ENCODE measurements around the gene ARHGEF16. TPM values are rescaled to one million over a fixed set of nuclear protein-coding genes. Genes with fewer than 3 reads are reported as not detected.

Gene ARHGEF16
- total RNA-seq, 2 donors from 2014 or later = 0.16 TPM; not detected in 1

DNA sequence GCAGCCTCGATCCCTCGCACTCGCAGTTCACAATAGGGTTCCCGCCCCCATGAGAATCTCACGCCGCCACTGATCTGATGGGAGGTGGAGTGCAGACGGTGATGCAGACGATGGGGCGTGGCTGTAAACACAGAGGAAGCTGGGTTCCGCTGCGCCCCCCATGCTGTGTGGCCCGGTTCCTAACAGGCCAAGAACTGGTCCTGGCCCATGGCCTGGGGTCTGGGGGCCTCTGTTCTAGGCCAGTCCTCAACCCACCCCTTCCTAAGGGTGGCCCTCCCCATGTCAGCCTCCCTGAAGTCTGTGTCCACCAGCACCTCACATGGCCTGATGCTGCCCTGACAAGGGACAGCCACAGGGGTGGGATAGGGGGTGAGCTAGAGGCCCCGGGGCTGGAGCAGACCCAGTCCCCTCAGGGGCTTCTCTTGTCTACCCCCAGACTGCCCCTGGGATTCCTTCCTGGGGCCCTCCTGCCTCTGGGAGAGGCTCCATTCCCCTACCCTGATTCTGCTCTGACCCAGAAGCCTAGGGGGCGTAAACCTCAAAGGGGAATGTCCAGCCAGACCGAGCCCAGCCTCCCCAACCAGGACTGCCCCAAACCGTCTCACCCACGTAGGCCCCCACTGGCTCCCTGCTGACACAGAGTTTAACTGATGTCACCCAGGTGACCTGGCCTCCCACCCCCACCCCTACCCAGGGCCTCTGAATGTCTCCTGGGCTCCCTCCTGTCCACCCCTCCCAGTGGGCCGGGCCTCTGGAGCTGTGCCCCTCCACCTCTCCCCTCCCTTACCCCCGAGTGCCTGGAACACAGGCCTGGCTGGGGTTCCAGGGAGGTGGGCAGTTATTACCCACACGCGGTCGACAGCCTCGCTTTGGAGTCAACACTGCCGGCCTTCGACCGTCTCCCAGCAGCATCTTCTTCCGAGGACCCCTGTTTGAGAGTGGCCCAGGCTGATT lies 14.8 kb upstream of the ARHGEF16 start:
- H3K4me3 Mint-ChIP-seq = no peak overlapping the region
- no peak for ATAC-seq (replicated peaks)
- no peak overlapping the region for H3K27ac Mint-ChIP-seq
- no peaks in the 10 kb centered on the region for H3K4me1 Mint-ChIP-seq
- H3K27me3 Mint-ChIP-seq = peaks cover 10% of the 10 kb centered on the region
- no peaks in the 10 kb centered on the region for H3K36me3 Mint-ChIP-seq (ENCODE audit: low read depth)
- no peaks in the 10 kb centered on the region for H3K9me3 Mint-ChIP-seq

DNA sequence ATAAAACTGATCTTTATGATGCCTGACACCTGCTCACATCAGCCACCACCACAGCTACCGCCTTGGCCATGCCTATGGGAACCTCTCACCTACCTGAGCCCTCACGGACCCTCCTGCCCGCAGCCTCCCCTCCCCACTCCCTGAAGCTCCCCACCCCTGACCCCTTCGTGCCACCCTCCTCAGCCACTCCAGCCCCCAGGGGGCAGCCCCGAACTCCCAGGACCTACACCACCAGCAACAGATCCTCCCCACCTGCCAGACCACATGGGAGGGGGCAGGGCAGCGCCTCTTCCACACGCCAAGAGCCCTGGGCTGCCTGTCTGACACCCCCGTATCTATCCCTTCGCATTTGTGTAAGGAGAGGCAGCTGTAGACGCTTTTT lies 14.2 kb upstream of the ARHGEF16 start:
- Mint-ChIP-seq H3K27ac (no peak overlapping the region), H3K4me3 (no peak overlapping the region), H3K36me3 (ENCODE audit: low read depth) (no peaks in the 10 kb centered on the region), H3K4me1 (no peaks in the 10 kb centered on the region), H3K9me3 (no peaks in the 10 kb centered on the region), H3K27me3 (peaks cover 10% of the 10 kb centered on the region)
- ATAC-seq (replicated peaks) = no peak

DNA sequence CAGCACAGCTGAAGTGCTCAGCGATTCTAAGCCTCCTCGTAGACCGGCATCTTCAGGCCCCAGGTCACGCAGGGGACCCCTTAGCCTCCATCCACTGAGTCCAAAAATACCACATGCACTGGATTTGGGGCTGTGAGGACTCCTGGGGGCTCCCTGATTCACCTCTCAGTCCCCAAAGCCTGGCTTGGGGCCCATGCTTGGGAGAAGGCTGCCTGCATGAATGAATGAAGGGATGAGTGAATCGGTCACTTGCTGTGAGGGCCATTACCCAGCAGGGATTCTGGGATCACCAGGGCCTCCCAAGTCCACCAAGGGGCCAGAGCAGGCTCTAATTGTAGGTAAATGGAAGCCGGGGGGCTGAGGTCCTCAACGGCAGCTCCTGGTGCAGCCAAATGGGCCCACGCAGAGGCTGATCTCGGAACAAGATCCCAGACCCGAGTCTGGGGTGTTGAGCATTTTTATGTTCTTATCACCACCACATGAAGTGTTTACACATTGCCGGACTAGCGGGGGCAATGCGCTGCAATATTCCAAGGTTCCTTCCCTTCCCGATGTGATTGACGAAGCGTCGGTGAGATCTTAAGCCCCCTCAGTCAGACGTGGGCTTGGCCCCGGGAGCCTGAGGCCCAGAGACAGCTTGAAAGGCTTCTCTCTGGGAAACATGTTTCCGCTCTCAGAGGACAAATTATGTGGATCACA lies 13.6 kb upstream of the ARHGEF16 start:
- no peaks in the 10 kb centered on the region for H3K9me3 Mint-ChIP-seq
- ATAC-seq (replicated peaks) = no peak
- no peak overlapping the region for H3K4me3 Mint-ChIP-seq
- H3K4me1 Mint-ChIP-seq = no peaks in the 10 kb centered on the region
- no peak overlapping the region for H3K27ac Mint-ChIP-seq
- H3K27me3 Mint-ChIP-seq = peaks cover 10% of the 10 kb centered on the region
- H3K36me3 Mint-ChIP-seq (ENCODE audit: low read depth) = no peaks in the 10 kb centered on the region

DNA sequence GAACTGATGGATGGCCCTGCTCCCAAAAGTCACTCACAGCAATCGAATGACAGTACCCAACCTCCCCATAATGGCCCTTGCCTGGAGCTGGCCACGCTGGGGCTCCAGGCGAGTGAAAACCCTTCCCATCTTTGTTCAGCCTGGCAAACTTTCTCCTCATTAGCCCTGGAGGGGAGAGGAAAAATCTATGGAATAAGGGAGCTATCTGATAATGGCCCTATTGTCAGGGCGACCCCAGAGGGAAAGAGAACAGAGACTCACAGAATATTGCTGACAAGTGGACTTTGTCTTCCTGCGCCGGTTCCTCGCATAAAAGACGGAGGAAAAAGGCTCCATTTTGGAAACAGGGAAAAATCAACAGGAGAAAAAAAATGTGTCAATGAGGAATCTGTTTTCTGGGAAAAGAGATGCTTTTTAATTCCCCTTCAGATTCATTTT lies 13.0 kb upstream of the ARHGEF16 start:
- Mint-ChIP-seq H3K27me3 (peaks cover 10% of the 10 kb centered on the region), H3K9me3 (no peaks in the 10 kb centered on the region), H3K36me3 (ENCODE audit: low read depth) (no peaks in the 10 kb centered on the region), H3K4me3 (no peak overlapping the region), H3K4me1 (no peaks in the 10 kb centered on the region), H3K27ac (no peak overlapping the region)
- ATAC-seq (replicated peaks) = no peak

DNA sequence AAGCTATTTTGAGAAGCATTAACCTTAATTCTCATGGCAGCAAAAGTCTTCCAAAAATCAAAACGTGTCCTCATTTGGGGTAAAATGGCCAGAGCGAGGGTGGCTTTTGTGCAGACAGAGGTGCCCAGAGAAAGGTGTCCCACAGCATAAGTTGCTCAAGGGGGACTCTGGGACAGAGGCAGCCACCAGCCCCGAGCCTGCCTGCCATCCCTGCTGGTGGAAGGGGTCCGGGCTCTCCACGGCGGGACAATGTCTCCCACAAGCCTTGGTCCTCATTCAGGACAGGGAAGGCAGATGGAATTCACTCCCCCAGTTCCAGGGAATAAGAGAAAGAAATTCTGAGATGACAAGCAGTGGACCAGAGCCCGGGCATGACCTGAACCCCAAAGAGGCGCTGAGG lies 12.6 kb upstream of the ARHGEF16 start:
- H3K36me3 Mint-ChIP-seq (ENCODE audit: low read depth) = no peaks in the 10 kb centered on the region
- H3K27ac Mint-ChIP-seq = no peak overlapping the region
- no peak for ATAC-seq (replicated peaks)
- no peak overlapping the region for H3K4me3 Mint-ChIP-seq
- no peaks in the 10 kb centered on the region for H3K4me1 Mint-ChIP-seq
- peaks cover 10% of the 10 kb centered on the region for H3K27me3 Mint-ChIP-seq
- no peaks in the 10 kb centered on the region for H3K9me3 Mint-ChIP-seq

DNA sequence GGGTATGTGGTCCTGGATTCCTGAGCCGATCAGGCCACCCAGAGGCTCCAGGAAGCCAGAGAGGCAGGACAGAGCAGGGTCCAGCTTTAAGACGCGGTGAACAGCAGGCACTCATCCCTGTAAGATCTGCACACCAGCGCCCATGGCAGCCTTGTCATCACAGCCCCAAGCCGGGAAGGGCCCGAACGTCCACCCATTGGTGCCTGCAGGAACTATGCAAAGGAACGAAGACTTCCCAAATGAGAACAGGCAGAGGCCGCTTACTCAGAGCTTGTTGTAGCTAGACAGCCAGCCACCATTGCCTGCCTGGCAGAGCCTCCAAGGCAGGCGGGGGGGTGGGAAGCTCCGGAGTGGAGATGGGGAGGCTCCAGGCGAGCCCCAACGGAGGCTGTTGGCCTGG lies 12.1 kb upstream of the ARHGEF16 start:
- ATAC-seq (replicated peaks) = no peak
- Mint-ChIP-seq H3K27me3 (peaks cover 10% of the 10 kb centered on the region), H3K4me1 (no peaks in the 10 kb centered on the region), H3K27ac (no peak overlapping the region), H3K4me3 (no peak overlapping the region), H3K9me3 (no peaks in the 10 kb centered on the region), H3K36me3 (ENCODE audit: low read depth) (no peaks in the 10 kb centered on the region)

DNA sequence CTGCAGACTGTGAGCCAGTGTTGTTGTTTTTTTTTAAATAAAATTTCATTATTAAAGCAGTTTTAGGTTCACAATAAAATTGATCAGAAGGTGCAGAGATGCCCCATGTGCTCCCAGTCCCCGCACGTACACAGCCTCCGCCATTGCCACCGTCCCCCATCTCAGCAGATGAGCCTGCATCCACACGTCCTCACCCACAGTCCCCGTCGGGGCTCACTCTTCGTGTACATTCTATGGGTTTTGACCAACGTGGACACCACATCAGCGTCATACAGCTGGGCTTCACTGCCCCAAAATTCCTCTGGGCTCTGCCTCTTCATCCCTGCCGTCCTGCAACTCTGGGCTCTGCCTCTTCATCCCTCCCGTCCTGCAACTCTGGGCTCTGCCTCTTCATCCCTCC lies 11.6 kb upstream of the ARHGEF16 start:
- H3K4me3 Mint-ChIP-seq = no peak overlapping the region
- ATAC-seq (replicated peaks) = no peak
- no peaks in the 10 kb centered on the region for H3K36me3 Mint-ChIP-seq (ENCODE audit: low read depth)
- H3K9me3 Mint-ChIP-seq = peaks cover 2% of the 10 kb centered on the region
- H3K27me3 Mint-ChIP-seq = peaks cover 14% of the 10 kb centered on the region
- H3K27ac Mint-ChIP-seq = no peak overlapping the region
- H3K4me1 Mint-ChIP-seq = no peaks in the 10 kb centered on the region

DNA sequence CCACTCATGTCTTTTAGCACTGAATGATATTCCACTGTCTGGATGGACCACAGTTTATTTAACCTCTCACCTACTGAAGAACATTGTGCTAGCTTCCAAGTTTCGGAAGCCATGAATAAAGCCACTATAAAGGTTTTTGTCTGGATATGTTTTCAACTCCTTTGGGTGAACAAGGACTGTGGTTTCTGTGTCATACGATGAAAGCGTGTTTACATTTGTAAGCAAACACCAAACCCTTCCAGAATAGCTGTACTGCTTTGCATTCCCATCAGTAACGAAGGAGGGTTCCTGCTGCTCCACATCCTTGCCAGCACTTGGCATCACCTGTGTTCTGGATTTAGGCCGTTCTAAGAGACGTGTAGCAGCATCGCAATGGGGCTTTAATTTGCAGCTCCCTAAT lies 10.7 kb upstream of the ARHGEF16 start:
- peaks cover 5% of the 10 kb centered on the region for H3K9me3 Mint-ChIP-seq
- no peak for ATAC-seq (replicated peaks)
- H3K36me3 Mint-ChIP-seq (ENCODE audit: low read depth) = no peaks in the 10 kb centered on the region
- H3K4me1 Mint-ChIP-seq = no peaks in the 10 kb centered on the region
- no peak overlapping the region for H3K4me3 Mint-ChIP-seq
- no peak overlapping the region for H3K27ac Mint-ChIP-seq
- H3K27me3 Mint-ChIP-seq = peaks cover 17% of the 10 kb centered on the region

DNA sequence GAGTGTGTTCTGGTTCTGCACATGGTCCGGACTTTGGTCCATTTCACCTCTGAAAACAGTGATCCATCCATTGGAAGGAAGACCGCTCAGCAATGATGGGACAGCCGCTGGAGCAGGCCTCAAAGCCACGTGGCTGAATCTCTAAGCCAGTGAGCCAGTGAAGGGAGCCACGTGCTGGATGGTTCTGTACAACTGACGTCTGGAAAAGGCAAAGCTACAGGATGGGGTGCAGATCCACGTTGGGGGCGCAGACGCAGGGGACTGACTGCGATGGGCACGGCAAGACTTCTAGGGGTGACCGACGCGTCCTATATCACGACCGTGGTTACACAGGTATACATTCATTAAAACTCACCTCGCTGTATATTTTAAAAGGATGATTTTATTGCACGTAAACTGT lies 10.2 kb upstream of the ARHGEF16 start:
- no peak overlapping the region for H3K27ac Mint-ChIP-seq
- H3K9me3 Mint-ChIP-seq = peaks cover 5% of the 10 kb centered on the region
- ATAC-seq (replicated peaks) = no peak
- H3K36me3 Mint-ChIP-seq (ENCODE audit: low read depth) = no peaks in the 10 kb centered on the region
- no peak overlapping the region for H3K4me3 Mint-ChIP-seq
- H3K27me3 Mint-ChIP-seq = peaks cover 17% of the 10 kb centered on the region
- no peaks in the 10 kb centered on the region for H3K4me1 Mint-ChIP-seq

DNA sequence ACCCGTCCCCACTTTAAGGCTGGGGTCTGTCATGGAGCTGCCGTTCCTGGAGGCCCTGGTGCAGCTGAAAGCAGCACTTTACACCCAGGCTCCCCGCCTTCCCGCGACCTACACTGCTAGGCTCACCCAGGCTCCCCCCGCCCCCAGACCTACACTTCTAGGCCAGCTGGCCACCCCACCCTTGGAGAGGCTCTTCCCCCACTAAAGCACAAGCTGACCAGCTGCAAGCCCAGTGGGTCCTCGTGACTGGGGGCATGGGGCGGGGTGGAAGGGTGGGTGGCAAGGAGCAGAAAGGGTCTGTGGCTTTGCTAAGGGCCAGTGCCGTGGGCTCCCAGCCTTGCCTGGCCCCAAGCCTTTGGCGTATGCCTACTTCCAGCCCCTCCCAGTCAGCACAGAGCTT lies 9.7 kb upstream of the ARHGEF16 start:
- H3K27ac Mint-ChIP-seq = no peak overlapping the region
- H3K27me3 Mint-ChIP-seq = peaks cover 20% of the 10 kb centered on the region
- no peak for ATAC-seq (replicated peaks)
- no peaks in the 10 kb centered on the region for H3K36me3 Mint-ChIP-seq (ENCODE audit: low read depth)
- H3K4me1 Mint-ChIP-seq = no peaks in the 10 kb centered on the region
- H3K9me3 Mint-ChIP-seq = peaks cover 5% of the 10 kb centered on the region
- no peak overlapping the region for H3K4me3 Mint-ChIP-seq

DNA sequence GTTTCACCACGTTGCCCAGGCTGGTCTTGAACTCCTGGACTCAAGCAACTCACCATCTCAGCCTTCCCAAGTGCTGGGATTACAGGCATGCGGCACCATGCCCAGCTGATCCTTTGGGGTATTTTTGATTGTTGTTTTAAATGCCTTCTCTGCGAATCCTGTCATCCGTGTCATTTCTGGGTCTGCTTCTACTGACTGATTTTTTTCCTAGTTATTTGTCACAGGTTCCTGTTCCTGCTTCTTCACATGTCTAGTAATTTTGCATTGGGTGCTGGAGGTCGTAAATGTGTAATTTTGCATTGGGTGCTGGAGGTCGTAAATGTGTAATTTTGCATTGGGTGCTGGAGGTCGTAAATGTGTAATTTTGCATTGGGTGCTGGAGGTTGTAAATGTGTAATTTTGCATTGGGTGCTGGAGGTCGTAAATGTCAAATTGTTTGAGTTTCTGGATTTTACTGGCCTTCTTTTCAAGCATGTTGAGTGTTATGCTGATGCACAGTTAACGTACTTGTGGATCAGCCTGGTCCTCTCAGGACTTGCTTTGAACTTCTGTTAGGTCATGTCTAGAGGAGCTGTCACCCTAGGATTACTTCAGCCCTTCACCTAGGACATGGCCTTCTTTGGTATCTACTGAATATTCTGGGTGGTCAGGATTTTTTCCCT lies 4.1 kb upstream of the ARHGEF16 start:
- no peak for ATAC-seq (replicated peaks)
- no peaks in the 10 kb centered on the region for H3K36me3 Mint-ChIP-seq (ENCODE audit: low read depth)
- no peak overlapping the region for H3K27ac Mint-ChIP-seq
- no peaks in the 10 kb centered on the region for H3K4me1 Mint-ChIP-seq
- H3K9me3 Mint-ChIP-seq = peaks cover 5% of the 10 kb centered on the region
- H3K27me3 Mint-ChIP-seq = peaks cover 20% of the 10 kb centered on the region
- H3K4me3 Mint-ChIP-seq = no peak overlapping the region

DNA sequence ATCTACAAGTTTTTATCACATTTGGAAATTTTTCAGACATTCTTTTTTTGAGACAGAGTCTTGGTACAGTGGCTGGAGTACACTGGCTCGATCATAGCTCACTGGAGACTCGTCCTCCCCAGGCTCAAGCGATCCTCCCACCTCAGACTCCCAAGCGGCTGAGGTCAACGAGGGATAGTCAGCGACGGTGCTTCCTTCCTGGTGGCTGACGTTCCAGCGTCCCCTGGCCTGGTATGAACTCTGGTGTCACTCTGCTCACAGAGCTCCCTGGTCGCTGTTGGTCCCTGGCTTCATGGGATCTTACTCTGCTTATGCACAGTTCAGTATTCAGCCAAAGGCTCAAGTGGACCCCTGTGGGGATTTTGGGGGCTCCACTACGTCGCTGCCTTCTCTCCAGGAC lies 3.5 kb upstream of the ARHGEF16 start:
- Mint-ChIP-seq H3K4me3 (no peak overlapping the region), H3K9me3 (peaks cover 5% of the 10 kb centered on the region), H3K36me3 (ENCODE audit: low read depth) (no peaks in the 10 kb centered on the region), H3K27ac (no peak overlapping the region), H3K4me1 (no peaks in the 10 kb centered on the region), H3K27me3 (peaks cover 20% of the 10 kb centered on the region)
- no peak for ATAC-seq (replicated peaks)

DNA sequence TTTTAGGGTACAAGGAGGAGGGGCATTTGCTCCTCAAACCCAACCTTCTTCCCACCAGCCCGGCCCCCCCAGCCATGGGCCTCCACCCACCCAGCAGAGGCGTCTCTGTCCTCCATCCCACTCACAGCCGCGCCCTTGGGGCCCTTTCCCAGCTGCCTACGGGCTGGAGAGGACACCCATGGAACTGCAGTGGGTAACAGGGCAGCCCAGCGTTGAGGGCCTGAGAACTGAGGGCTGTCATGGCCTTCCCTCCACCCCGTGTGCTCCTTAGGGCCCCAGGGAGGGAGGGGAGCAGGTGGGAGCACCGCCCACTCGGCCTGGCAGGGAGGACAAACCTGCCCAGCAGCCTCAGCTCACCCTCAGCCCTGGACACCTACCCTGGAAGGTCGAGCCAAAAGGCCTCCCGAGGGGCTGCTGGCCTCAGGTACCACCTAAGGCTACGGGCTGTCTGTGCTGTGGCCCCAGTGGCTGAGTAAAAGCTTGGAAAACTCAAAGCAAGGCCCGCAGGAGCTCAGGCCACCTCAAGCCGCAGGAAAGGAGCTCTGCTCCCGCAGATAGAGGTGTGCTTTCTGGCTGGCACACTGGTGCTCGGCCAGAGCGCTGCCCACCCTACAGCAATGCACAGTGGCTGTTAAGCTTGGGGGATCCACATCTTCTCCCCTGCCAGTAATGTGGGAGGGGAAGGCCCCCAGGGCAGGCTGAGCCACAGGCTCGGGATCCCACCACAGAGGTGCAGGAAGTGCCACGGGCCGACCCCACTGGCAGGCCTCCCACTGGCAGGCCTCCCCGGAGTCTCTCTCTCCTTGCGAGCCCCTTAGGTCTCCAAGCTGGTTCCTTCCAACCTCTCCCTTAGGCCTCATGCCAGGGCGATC lies 2.2 kb upstream of the ARHGEF16 start:
- H3K4me3 Mint-ChIP-seq = no peak overlapping the region
- no peaks in the 10 kb centered on the region for H3K36me3 Mint-ChIP-seq (ENCODE audit: low read depth)
- no peaks in the 10 kb centered on the region for H3K4me1 Mint-ChIP-seq
- ATAC-seq (replicated peaks) = no peak
- no peak overlapping the region for H3K27ac Mint-ChIP-seq
- H3K27me3 Mint-ChIP-seq = peaks cover 20% of the 10 kb centered on the region
- H3K9me3 Mint-ChIP-seq = peaks cover 5% of the 10 kb centered on the region

DNA sequence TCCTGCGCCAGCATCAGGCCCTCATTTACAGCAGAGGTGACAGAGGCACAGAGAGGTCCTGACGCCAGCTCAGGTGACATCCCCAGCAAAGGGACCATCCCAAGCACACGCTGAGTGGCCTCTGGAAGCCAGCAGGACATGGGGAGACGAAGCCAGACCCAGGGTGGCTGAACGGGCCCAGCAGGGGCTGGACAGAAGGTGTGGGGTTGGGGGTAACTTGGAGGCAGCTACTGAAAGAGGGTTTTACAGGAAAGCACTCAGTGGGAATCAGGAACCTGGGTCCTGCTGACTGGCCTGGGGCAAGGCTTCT lies 1.6 kb upstream of the ARHGEF16 start:
- Mint-ChIP-seq H3K36me3 (ENCODE audit: low read depth) (no peaks in the 10 kb centered on the region), H3K9me3 (peaks cover 4% of the 10 kb centered on the region), H3K4me3 (no peak overlapping the region), H3K27me3 (peaks cover 17% of the 10 kb centered on the region), H3K27ac (no peak overlapping the region), H3K4me1 (no peaks in the 10 kb centered on the region)
- ATAC-seq (replicated peaks) = no peak

Measured in activated T-helper 17 cell treated with anti-CD3 and anti-CD28 coated beads, Interleukin-2, amount 50 U/mL, for 72 hours (primary cell).